Measurements from ENCODE around the gene PACRG. TPM values are rescaled to one million over a fixed set of nuclear protein-coding genes. Genes with fewer than 3 reads are reported as not detected.

The PACRG gene
- polyA plus RNA-seq, 3 donors: not detected

- no peak for DNase-seq
- TF ChIP-seq CTCF (IDR thresholded peaks at IDR 0.05): no peak
- H3K9me3 Mint-ChIP-seq: peaks cover 0 to 4% (median 2%) of the 10 kb centered on the region in 7 donors
- Histone ChIP-seq H3K79me2 (ENCODE audit: insufficient read depth, low read length) (no peaks in the 10 kb centered on the region), H3K9me3 (replicated peaks in 1 of 2; ENCODE audit: control insufficient read depth in 1 of 2, insufficient read depth in 1 of 2, low read length in 2 of 2) (no peaks in the 10 kb centered on the region), H3K27me3 (ENCODE audit: control insufficient read depth in 2 of 2, insufficient read depth in 2 of 2, low read length in 2 of 2) (no peaks in the 10 kb centered on the region), H3K4me3 (replicated peaks in 1 of 3; ENCODE audit: low read depth in 2 of 3, low read length in 3 of 3) (no peak overlapping the region), H3K4me1 (ENCODE audit: control insufficient read depth in 1 of 2, insufficient read depth in 2 of 2, low read length in 2 of 2) (no peaks in the 10 kb centered on the region), H4K20me1 (ENCODE audit: insufficient read depth, low read length) (no peaks in the 10 kb centered on the region), H3K36me3 (replicated peaks in 1 of 2; ENCODE audit: control insufficient read depth in 1 of 2, insufficient read depth in 2 of 2, low read length in 2 of 2) (no peaks in the 10 kb centered on the region), H3K9ac (ENCODE audit: insufficient read depth, low read length, poor library complexity, severe bottlenecking) (no peak overlapping the region), H3K27ac (ENCODE audit: low read depth in 1 of 2, low read length in 2 of 2) (no peak overlapping the region), H3K4me2 (replicated peaks; ENCODE audit: extremely low read depth, low read length, poor library complexity, severe bottlenecking) (no peak overlapping the region), H2AFZ (ENCODE audit: insufficient read depth, low read depth, low read length, poor library complexity, severe bottlenecking) (no peak overlapping the region)
- H3K27me3 Mint-ChIP-seq (ENCODE audit: low read depth in 3 of 3): no peaks in the 10 kb centered on the region
- intact Hi-C loops (cut with micrococcal nuclease): no loop called here
- no CpG with 5 or more reads among the region's 5 CpGs for WGBS (ENCODE audit: insufficient coverage)
- no peaks in the 10 kb centered on the region for H3K4me1 Mint-ChIP-seq
- H3K27ac Mint-ChIP-seq: no peak overlapping the region
- no peaks in the 10 kb centered on the region for H3K36me3 Mint-ChIP-seq
- H3K4me3 Mint-ChIP-seq: no peak overlapping the region
These were observed 185.4 kb downstream of the PACRG start for GRCh38 chr6:162913206-162913605.

GRCh38 chr6:162917506-162917905 lies 189.7 kb downstream of the PACRG start:
- Histone ChIP-seq H3K4me2 (replicated peaks; ENCODE audit: extremely low read depth, low read length, poor library complexity, severe bottlenecking) (no peak overlapping the region), H3K27ac (ENCODE audit: low read depth in 1 of 2, low read length in 2 of 2) (no peak overlapping the region), H4K20me1 (ENCODE audit: insufficient read depth, low read length) (no peaks in the 10 kb centered on the region), H3K9ac (ENCODE audit: insufficient read depth, low read length, poor library complexity, severe bottlenecking) (no peak overlapping the region), H2AFZ (ENCODE audit: insufficient read depth, low read depth, low read length, poor library complexity, severe bottlenecking) (no peak overlapping the region), H3K4me3 (replicated peaks in 1 of 3; ENCODE audit: low read depth in 2 of 3, low read length in 3 of 3) (no peak overlapping the region), H3K36me3 (replicated peaks in 1 of 2; ENCODE audit: control insufficient read depth in 1 of 2, insufficient read depth in 2 of 2, low read length in 2 of 2) (no peaks in the 10 kb centered on the region), H3K27me3 (ENCODE audit: control insufficient read depth in 2 of 2, insufficient read depth in 2 of 2, low read length in 2 of 2) (no peaks in the 10 kb centered on the region), H3K4me1 (ENCODE audit: control insufficient read depth in 1 of 2, insufficient read depth in 2 of 2, low read length in 2 of 2) (no peaks in the 10 kb centered on the region), H3K9me3 (replicated peaks in 1 of 2; ENCODE audit: control insufficient read depth in 1 of 2, insufficient read depth in 1 of 2, low read length in 2 of 2) (peaks cover 0 to 6% of the 10 kb centered on the region in 2 donors), H3K79me2 (ENCODE audit: insufficient read depth, low read length) (no peaks in the 10 kb centered on the region)
- no peak for DNase-seq
- Mint-ChIP-seq H3K4me3 (no peak overlapping the region), H3K27me3 (ENCODE audit: low read depth in 3 of 3) (no peaks in the 10 kb centered on the region), H3K36me3 (no peaks in the 10 kb centered on the region), H3K9me3 (peaks cover 0 to 8% (median 5%) of the 10 kb centered on the region in 7 donors), H3K4me1 (no peaks in the 10 kb centered on the region), H3K27ac (no peak overlapping the region)
- intact Hi-C loops (cut with micrococcal nuclease): no loop called here
- no CpG with 5 or more reads among the region's 1 CpG for WGBS (ENCODE audit: insufficient coverage)
- no peak for TF ChIP-seq CTCF (IDR thresholded peaks at IDR 0.05)
